NCI-H1092 (cell line): Measurements from ENCODE around the gene LATS1.
"Not testable (repeated sequence)": the region's sequence is repeated elsewhere in the genome, so short reads cannot be mapped to it uniquely, and the experiment has no call there.

Experiments
- DNase-seq: peaks from one replicate; lab custom pipeline; 2025; lab: John Stamatoyannopoulos, UW

The LATS1 gene

GRCh38 chr6:149728499-149729234, 10.8 kb upstream of the LATS1 start:
- DNase-seq = no peak

GRCh38 chr6:149727793-149728498, 10.0 kb upstream of the LATS1 start:
- DNase-seq = no peak

- no peak for DNase-seq
Measured at GRCh38 chr6:149725785-149726184, 7.9 kb upstream of the LATS1 start.

GRCh38 chr6:149723771-149724417, 6.0 kb upstream of the LATS1 start:
- DNase-seq = no peak

GRCh38 chr6:149723262-149723661, 5.4 kb upstream of the LATS1 start:
- DNase-seq = no peak

GRCh38 chr6:149719531-149719930, 1.6 kb upstream of the LATS1 start:
- no peak for DNase-seq

GRCh38 chr6:149717255-149717587, 680 bp downstream of the LATS1 start:
- DNase-seq = no peak

- no peak for DNase-seq
Measured at GRCh38 chr6:149716181-149716963, 1.5 kb downstream of the LATS1 start.

GRCh38 chr6:149714442-149714841, 3.5 kb downstream of the LATS1 start:
- DNase-seq = no peak

- no peak for DNase-seq
Measured at GRCh38 chr6:149711711-149712110, 6.2 kb downstream of the LATS1 start.

- DNase-seq = no peak
Measured at GRCh38 chr6:149701714-149702113, 16.2 kb downstream of the LATS1 start.

- no peak for DNase-seq
Measured at GRCh38 chr6:149699150-149699549, 18.8 kb downstream of the LATS1 start.

GRCh38 chr6:149698175-149698574, 19.7 kb downstream of the LATS1 start:
- no peak for DNase-seq

GRCh38 chr6:149696901-149697300, 21.0 kb downstream of the LATS1 start:
- no peak for DNase-seq

- DNase-seq = no peak
Measured at GRCh38 chr6:149694921-149695320, 23.0 kb downstream of the LATS1 start.

- no peak for DNase-seq
Measured at GRCh38 chr6:149691201-149691600, 26.7 kb downstream of the LATS1 start.

GRCh38 chr6:149686230-149686629, 31.7 kb downstream of the LATS1 start:
- no peak for DNase-seq

- no peak for DNase-seq
Measured at GRCh38 chr6:149683256-149683859, 34.5 kb downstream of the LATS1 start.

- not testable (repeated sequence) for DNase-seq
Measured at GRCh38 chr6:149681845-149682244, 36.1 kb downstream of the LATS1 start.

- DNase-seq = no peak
Measured at GRCh38 chr6:149681209-149681608, 36.7 kb downstream of the LATS1 start.

GRCh38 chr6:149680503-149680902, 37.4 kb downstream of the LATS1 start:
- no peak for DNase-seq

- DNase-seq = not testable (repeated sequence)
Measured at GRCh38 chr6:149672265-149672664, 45.6 kb downstream of the LATS1 start.
